ENCODE results near the gene MARK1. TPM values are rescaled to one million over a fixed set of nuclear protein-coding genes. Genes with fewer than 3 reads are reported as not detected.

Gene MARK1
- total RNA-seq, 1 experiment from 2014 or later = 13.9 TPM

- POLR2A ChIA-PET = no interaction called here
- TF ChIP-seq FOXP4 (CRISPR knock-in tag; IDR thresholded peaks at IDR 0.05) (no peak), HMGA2 (CRISPR knock-in tag; IDR thresholded peaks at IDR 0.05) (no peak), SP1 (CRISPR knock-in tag; conservative IDR thresholded peaks at IDR 0.05) (no peak), PRRX2 (CRISPR knock-in tag; IDR thresholded peaks at IDR 0.05) (no peak), RORB (CRISPR knock-in tag; IDR thresholded peaks at IDR 0.05) (no peak), ZNF423 (CRISPR knock-in tag; IDR thresholded peaks at IDR 0.05) (no peak)
Measured at GRCh38 chr1:220511179-220511578, 16.8 kb upstream of the MARK1 start.

GRCh38 chr1:220511785-220512184 lies 16.2 kb upstream of the MARK1 start:
- DNase-seq (ENCODE audit: low spot score) = peak; percentile 63

More at GRCh38 chr1:220511179-220511578, 16.8 kb upstream of the MARK1 start:
- H3K27ac Mint-ChIP-seq = no peak overlapping the region
- H3K9me3 Mint-ChIP-seq = no peaks in the 10 kb centered on the region
- DNase-seq (ENCODE audit: low spot score) = no peak
- no peak overlapping the region for H3K4me3 Mint-ChIP-seq
- no peak for ATAC-seq
- H3K36me3 Mint-ChIP-seq = no peaks in the 10 kb centered on the region
- no peaks in the 10 kb centered on the region for H3K27me3 Mint-ChIP-seq (ENCODE audit: low read depth)
- CTCF ChIA-PET = no interaction called here
- H3K4me1 Mint-ChIP-seq = peaks cover 13% of the 10 kb centered on the region

More at GRCh38 chr1:220511785-220512184, 16.2 kb upstream of the MARK1 start:
- TF ChIP-seq ESRRA (CRISPR knock-in tag; IDR thresholded peaks at IDR 0.05; ENCODE audit: borderline replicate concordance) = no peak
- no peak for TF ChIP-seq ZNF281 (CRISPR knock-in tag; IDR thresholded peaks at IDR 0.05)
- TF ChIP-seq MAX (CRISPR knock-in tag; IDR thresholded peaks at IDR 0.05) = no peak
- peak; percentile 35; the same call in 1 of the 2 replicates for TF ChIP-seq CTCF (IDR thresholded peaks at IDR 0.05)
- TF ChIP-seq USF2 (CRISPR knock-in tag; IDR thresholded peaks at IDR 0.05) = no peak
- H3K4me3 Mint-ChIP-seq = no peak overlapping the region
- ChIA-PET CTCF (no interaction called here), POLR2A (no interaction called here)
- no peak overlapping the region for H3K27ac Mint-ChIP-seq
- no peaks in the 10 kb centered on the region for H3K36me3 Mint-ChIP-seq
- H3K9me3 Mint-ChIP-seq = no peaks in the 10 kb centered on the region
- H3K27me3 Mint-ChIP-seq (ENCODE audit: low read depth) = no peaks in the 10 kb centered on the region
- H3K4me1 Mint-ChIP-seq = peaks cover 16% of the 10 kb centered on the region
- peak; percentile 98 for ATAC-seq

Measured in WTC11 (cell line).